OCI-LY7 (cell line): ENCODE results near the gene USP15. TPM values are rescaled to one million over a fixed set of nuclear protein-coding genes. Genes with fewer than 3 reads are reported as not detected.

Source experiments
- BruUV-seq: library from RNA; stranded (reverse); fragments of 400-500 nt; replicated peaks from 2 replicates; lab custom pipeline; 2021; lab: Mats Ljungman, UMichigan
- CTCF ChIA-PET: fragments of 300-600 bp; sonication (Branson Sonifier 250); formaldehyde crosslinking; loops from one replicate; lab custom pipeline; 2022; ENCODE audit warnings: antibody characterized with exemption; ENCODE audit not compliant: unreplicated experiment; lab: Charles Lee
- POLR2A ChIA-PET: fragments of 300-600 bp; sonication (Branson Sonifier 250); formaldehyde crosslinking; loops from one replicate; lab custom pipeline; 2022; ENCODE audit warnings: antibody characterized with exemption; lab: Charles Lee
- DNase-seq: peaks from one replicate; pipeline ENCODE4 v3.0.0-alpha.2; 2015; ENCODE audit warnings: low spot score
- H2AFZ ChIP-seq: fragments of 200-600 bp; sonication (generic), shearing (Covaris generic); 2 replicates; pipeline ENCODE4 v1.6.1; 2014; ENCODE audit warnings: mild to moderate bottlenecking, antibody characterized with exemption, low read length, moderate library complexity
- H3K27ac ChIP-seq: fragments of 200-600 bp; sonication (generic); 2 replicates; pipeline ENCODE4 v1.5.1; 2014; ENCODE audit warnings: mixed run types, low read depth, mild to moderate bottlenecking, moderate library complexity, low read length, inconsistent platforms; ENCODE audit not compliant: poor library complexity, severe bottlenecking
- H3K36me3 ChIP-seq: fragments of 200-600 bp; sonication (generic); 2 replicates; pipeline ENCODE4 v1.6.1; 2014; ENCODE audit warnings: mild to moderate bottlenecking, antibody characterized with exemption, low read length, moderate library complexity, mixed read lengths; ENCODE audit not compliant: insufficient read depth
- H3K4me1 ChIP-seq: fragments of 200-600 bp; sonication (generic); 2 replicates; pipeline ENCODE4 v1.5.1; 2014; ENCODE audit warnings: mild to moderate bottlenecking, low read length; ENCODE audit not compliant: insufficient read depth, poor library complexity, severe bottlenecking
- H3K4me2 ChIP-seq: fragments of 200-600 bp; sonication (generic); 2 replicates; pipeline ENCODE4 v1.6.1; 2014; ENCODE audit warnings: mild to moderate bottlenecking, low read length
- H3K4me3 ChIP-seq: fragments of 200-600 bp; sonication (generic); 2 replicates; pipeline ENCODE4 v1.5.1; 2014; ENCODE audit warnings: mild to moderate bottlenecking, low read depth, low read length; ENCODE audit not compliant: poor library complexity, severe bottlenecking
- H3K79me2 ChIP-seq: fragments of 200-600 bp; sonication (generic); 2 replicates; pipeline ENCODE4 v1.6.1; 2016; ENCODE audit warnings: low read depth, mild to moderate bottlenecking, low read length, moderate library complexity, mixed read lengths; ENCODE audit not compliant: insufficient read depth
- H3K9me2 ChIP-seq: fragments of 200-600 bp; sonication (generic); 2 replicates; pipeline ENCODE4 v1.6.1; 2016; ENCODE audit warnings: mild to moderate bottlenecking, low read length, mixed read lengths; ENCODE audit not compliant: insufficient read depth
- H3K9me3 ChIP-seq: fragments of 200-600 bp; sonication (generic); 2 replicates; pipeline ENCODE4 v1.6.1; 2014; ENCODE audit warnings: mild to moderate bottlenecking, mixed run types, low read length, mixed read lengths
- H4K20me1 ChIP-seq: fragments of 200-600 bp; sonication (generic); 2 replicates; pipeline ENCODE4 v1.6.1; 2014; ENCODE audit warnings: mild to moderate bottlenecking, antibody characterized with exemption, low read length, moderate library complexity, mixed read lengths; ENCODE audit not compliant: insufficient read depth
- CTCF ChIP-seq: fragments of 200-600 bp; sonication (generic); conservative IDR thresholded peaks from 2 replicates; pipeline ENCODE4 v1.5.1; 2014; ENCODE audit warnings: mild to moderate bottlenecking, antibody characterized with exemption, low read length, moderate library complexity, mixed read lengths
- EZH2phosphoT487 ChIP-seq: fragments of 200-600 bp; sonication (generic); IDR thresholded peaks from 2 replicates; pipeline ENCODE4 v1.6.1; 2018; ENCODE audit warnings: low read depth, borderline replicate concordance, mild to moderate bottlenecking, mixed run types, antibody characterized with exemption, low read length, moderate library complexity, mixed read lengths
- intact Hi-C: fragments of 100-400 bp; cut with micrococcal nuclease; formaldehyde crosslinking; loops from one replicate; pipeline ENCODE4 v1.10.0; 2022; ENCODE audit not compliant: unreplicated experiment
- total RNA-seq, 2 experiments: library from RNA; depleted of rRNA in 1 of 2; stranded (reverse); fragments of >200 nt in 1 of 2; shearing (Covaris generic) in 1 of 2; gene quantifications; 2 replicates each; pipeline ENCODE4 v1.2.3, GENCODE V29; 2014 to 2022

The USP15 gene
- total RNA-seq, 2 experiments from 2014 or later = 43.3 to 62.8 TPM

DNA sequence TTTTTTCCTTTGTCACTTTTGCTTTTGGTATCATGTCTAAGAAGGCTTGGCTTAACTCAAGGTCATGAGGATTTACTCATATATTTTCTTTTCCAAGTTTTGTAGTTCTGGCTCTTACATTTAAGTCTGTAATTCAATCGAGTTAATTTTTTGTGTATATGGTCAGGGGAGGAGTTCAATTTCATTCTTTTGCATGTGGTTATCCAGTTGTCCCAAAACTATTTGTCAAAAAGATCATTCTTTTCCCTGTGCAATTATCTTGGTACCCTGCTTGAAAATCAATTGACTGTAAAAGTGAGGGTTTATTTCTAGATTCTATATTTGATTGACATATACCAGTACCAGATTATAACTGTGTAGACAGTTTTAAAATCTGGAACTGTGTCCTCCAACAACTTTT is 10.2 kb downstream of the USP15 start:
- Histone ChIP-seq H4K20me1 (peaks cover 66% of the 10 kb centered on the region), H3K4me1 (peaks cover 10% of the 10 kb centered on the region), H3K4me2 (no peak overlapping the region)

DNA sequence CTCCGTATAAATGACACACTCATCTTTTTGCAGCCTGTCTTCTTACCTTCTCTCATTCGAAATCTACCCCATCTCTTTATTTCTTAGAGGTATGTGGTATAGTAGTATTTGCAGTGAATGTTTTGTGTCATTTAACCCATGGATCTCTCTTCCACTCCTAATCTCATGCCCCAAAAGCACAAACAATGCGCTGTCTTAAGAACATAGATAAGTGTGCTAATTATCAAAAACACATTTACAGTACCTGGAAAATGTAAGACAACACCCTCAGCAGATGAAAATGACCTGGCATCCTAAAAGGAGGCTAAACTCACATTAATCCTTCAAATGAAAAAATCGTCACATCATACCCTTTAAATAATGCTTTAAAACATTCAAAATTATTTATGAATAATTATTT is 10.7 kb downstream of the USP15 start:
- Histone ChIP-seq H3K4me2 (no peak overlapping the region), H3K79me2 (peaks cover 100% of the 10 kb centered on the region), H3K9me3 (no peaks in the 10 kb centered on the region), H3K4me1 (peaks cover 10% of the 10 kb centered on the region), H4K20me1 (peaks cover 67% of the 10 kb centered on the region), H3K4me3 (no peak overlapping the region), H3K9me2 (no peaks in the 10 kb centered on the region), H3K27ac (no peak overlapping the region), H2AFZ (no peak overlapping the region), H3K36me3 (no peaks in the 10 kb centered on the region)
- no TSS peak for BruUV-seq
- intact Hi-C loops = no loop called here
- no peak for DNase-seq
- POLR2A ChIA-PET = no interaction called here
- CTCF ChIA-PET = no interaction called here
- no peak for TF ChIP-seq EZH2phosphoT487
- TF ChIP-seq CTCF = no peak

More for the DNA sequence above, 10.2 kb downstream of the USP15 start:
- ChIA-PET POLR2A (no interaction called here), CTCF (no interaction called here)
- no TSS peak for BruUV-seq
- Histone ChIP-seq H3K79me2 (peaks cover 100% of the 10 kb centered on the region), H3K4me3 (no peak overlapping the region), H3K9me3 (no peaks in the 10 kb centered on the region), H3K36me3 (peaks cover 3% of the 10 kb centered on the region; the same call in 1 of the 2 replicates), H3K9me2 (no peaks in the 10 kb centered on the region), H3K27ac (no peak overlapping the region), H2AFZ (no peak overlapping the region)
- TF ChIP-seq CTCF (no peak), EZH2phosphoT487 (no peak)
- no peak for DNase-seq
- intact Hi-C loops = no loop called here

DNA sequence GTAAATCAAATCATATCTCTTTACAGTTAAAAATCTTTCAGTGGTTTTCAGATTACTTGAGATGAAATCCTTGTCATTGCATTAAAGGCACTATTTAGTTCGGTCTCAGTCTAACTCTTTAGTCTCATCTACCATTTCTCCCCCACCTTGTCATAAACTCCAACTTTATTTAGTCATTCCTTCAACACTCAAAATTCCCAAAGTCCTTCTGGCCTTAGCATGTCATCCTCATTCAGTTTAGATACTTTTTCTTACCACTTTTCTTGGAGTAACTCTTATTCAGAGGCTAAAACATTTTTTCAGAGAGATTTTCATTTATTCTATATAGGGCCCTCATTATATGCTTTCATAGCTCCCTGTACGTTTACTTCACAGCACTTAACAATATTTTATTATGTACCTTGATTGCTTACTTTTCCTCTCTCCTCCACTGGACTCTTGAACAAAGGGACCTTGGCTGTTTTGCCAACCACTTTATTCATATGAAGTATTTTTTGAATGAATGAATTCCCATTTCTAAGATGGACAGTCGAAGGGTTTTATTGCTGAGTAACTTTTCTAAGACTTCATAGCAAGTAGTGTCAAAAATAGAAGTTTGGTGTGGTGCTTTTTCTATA is 12.8 kb downstream of the USP15 start:
- H3K27ac ChIP-seq = no peak overlapping the region
- H4K20me1 ChIP-seq = peaks cover 50% of the 10 kb centered on the region
- no peaks in the 10 kb centered on the region for H3K4me1 ChIP-seq
- no peak overlapping the region for H3K4me3 ChIP-seq
- ChIA-PET POLR2A (no interaction called here), CTCF (no interaction called here)
- no peak overlapping the region for H2AFZ ChIP-seq
- TF ChIP-seq EZH2phosphoT487 (no peak), CTCF (no peak)
- no peaks in the 10 kb centered on the region for H3K9me2 ChIP-seq
- no peaks in the 10 kb centered on the region for H3K36me3 ChIP-seq
- intact Hi-C loops = no loop called here
- BruUV-seq = no TSS peak
- H3K79me2 ChIP-seq = peaks cover 100% of the 10 kb centered on the region
- DNase-seq = no peak
- H3K4me2 ChIP-seq = no peak overlapping the region
- H3K9me3 ChIP-seq = no peaks in the 10 kb centered on the region
